Esophagus muscularis mucosa (tissue), 4 donors: ENCODE measurements around the gene RPUSD1. TPM values are rescaled to one million over a fixed set of nuclear protein-coding genes. Genes with fewer than 3 reads are reported as not detected.

Source experiments
- DNase-seq: peaks from one replicate; pipeline ENCODE4 v3.0.0-alpha.2; 2017; ENCODE audit errors: extremely low spot score
- H3K27ac ChIP-seq, 4 donors: fragments of 200-600 bp; sonication (generic); replicated peaks in 1 of 4; 1 replicate in 3 of 4; 2 replicates in 1 of 4; pipeline ENCODE4 v1.5.1; 2016 to 2019; ENCODE audit warnings: mild to moderate bottlenecking in 1 of 4
- H3K27me3 ChIP-seq, 4 donors: fragments of 200-600 bp; sonication (generic); one replicate each; pipeline versions ENCODE4 v1.5.1 to v1.6.0; 2016 to 2019
- H3K36me3 ChIP-seq, 4 donors: fragments of 200-600 bp; sonication (generic); one replicate each; pipeline ENCODE4 v1.5.1; 2016 to 2019
- H3K4me1 ChIP-seq, 4 donors: fragments of 200-600 bp; sonication (generic); one replicate each; pipeline ENCODE4 v1.5.1; 2016 to 2019
- H3K4me3 ChIP-seq, 4 donors: fragments of 200-600 bp; sonication (generic); 1 replicate in 2 of 4; 2 replicates in 2 of 4; pipeline ENCODE4 v1.5.1; 2016 to 2019; ENCODE audit warnings: mild to moderate bottlenecking in 4 of 4, moderate library complexity in 1 of 4
- H3K9me3 ChIP-seq, 4 donors: fragments of 200-600 bp; sonication (generic); 1 replicate in 3 of 4; 2 replicates in 1 of 4; pipeline ENCODE4 v1.5.1; 2016 to 2019
- EP300 ChIP-seq: sonication (generic); formaldehyde crosslinking; IDR thresholded peaks from one replicate; pipeline ENCODE4 v1.6.1; 2017; ENCODE audit warnings: antibody characterized with exemption
- POLR2A ChIP-seq: fragments of 450-650 bp; IDR thresholded peaks from one replicate; pipeline ENCODE4 v1.6.1; 2017; ENCODE audit warnings: antibody characterized with exemption, moderate library complexity, mild to moderate bottlenecking, low read depth
- POLR2AphosphoS5 ChIP-seq, 2 donors: sonication (generic); formaldehyde crosslinking; IDR thresholded peaks; one replicate each; pipeline ENCODE4 v1.6.1; 2017; ENCODE audit warnings: antibody characterized with exemption in 2 of 2
- WGBS: methylation state at CpG from one replicate; pipeline ENCODE4 v1.1.5; 2018; 5-methylcytosine and 5-hydroxymethylcytosine counted together
- intact Hi-C: fragments of 100-400 bp; cut with DNase I; formaldehyde crosslinking; loops from one replicate; pipeline ENCODE4 v1.15.1; 2023
- total RNA-seq, 4 donors: library from RNA; depleted of rRNA; stranded (reverse); fragments of >200 nt; gene quantifications; one replicate each; pipeline versions ENCODE4 v1.1.0 to v1.2.1, GENCODE V29; 2016
- TF ChIP-seq, protein P1 (sequence below), 3 experiments: fragments of 200-600 bp in 2 of 3; fragments of 450-650 bp in 1 of 3; sonication (generic) in 2 of 3; IDR thresholded peaks; one replicate each; pipeline ENCODE4 v1.5.1; 2017 to 2019; ENCODE audit warnings: antibody characterized with exemption in 3 of 3, mild to moderate bottlenecking in 2 of 3, moderate library complexity in 1 of 3

The RPUSD1 gene
- total RNA-seq, 4 donors from 2014 or later = 10.4 to 29.1 (median 20.4) TPM

DNA sequence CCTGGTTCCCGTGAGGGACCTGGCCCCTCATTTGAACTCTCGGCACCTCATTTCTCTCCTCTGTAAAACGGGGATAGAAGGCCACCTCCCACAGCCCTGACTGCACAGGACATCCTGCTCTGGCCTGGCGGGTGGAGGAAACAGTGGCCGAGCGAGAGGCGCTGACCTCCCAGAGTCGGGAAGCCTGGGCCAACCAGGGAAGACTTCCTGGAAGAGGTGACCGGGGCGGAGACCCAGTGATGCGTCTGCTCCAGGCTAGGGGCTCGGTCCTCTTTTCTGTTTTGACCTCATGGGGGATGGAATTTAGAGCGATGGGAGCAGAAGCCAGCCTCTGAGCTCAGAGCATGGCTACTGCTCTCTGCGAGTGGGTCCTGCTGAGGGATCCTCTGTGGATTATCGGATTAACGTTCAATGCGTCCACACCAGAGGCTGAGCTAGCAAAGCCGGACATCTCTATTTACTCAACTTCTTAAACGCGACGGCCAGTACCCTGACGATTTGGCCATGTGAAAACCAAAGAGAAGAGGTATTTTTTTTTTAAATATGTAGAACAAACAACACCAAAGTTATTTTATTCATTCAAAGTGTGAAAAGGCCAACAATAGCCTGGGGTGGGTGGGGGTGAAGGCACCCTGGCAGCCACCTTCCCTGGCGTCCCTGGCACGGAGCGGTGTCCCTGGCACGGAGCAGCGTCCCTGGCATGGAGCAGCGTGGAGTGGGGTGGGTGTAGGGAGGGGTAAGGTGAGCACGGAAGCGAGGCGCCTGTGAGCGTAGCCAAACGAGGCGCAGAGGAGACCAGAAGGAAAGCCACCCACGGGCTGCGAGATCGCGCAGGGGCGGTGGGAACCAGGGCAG lies 36.8 kb downstream of the RPUSD1 start:
- TF ChIP-seq EP300 (no peak), POLR2AphosphoS5 (IDR thresholded peaks at IDR 0.05) (no peak), POLR2A (no peak)
- TF ChIP-seq, protein P1, sequence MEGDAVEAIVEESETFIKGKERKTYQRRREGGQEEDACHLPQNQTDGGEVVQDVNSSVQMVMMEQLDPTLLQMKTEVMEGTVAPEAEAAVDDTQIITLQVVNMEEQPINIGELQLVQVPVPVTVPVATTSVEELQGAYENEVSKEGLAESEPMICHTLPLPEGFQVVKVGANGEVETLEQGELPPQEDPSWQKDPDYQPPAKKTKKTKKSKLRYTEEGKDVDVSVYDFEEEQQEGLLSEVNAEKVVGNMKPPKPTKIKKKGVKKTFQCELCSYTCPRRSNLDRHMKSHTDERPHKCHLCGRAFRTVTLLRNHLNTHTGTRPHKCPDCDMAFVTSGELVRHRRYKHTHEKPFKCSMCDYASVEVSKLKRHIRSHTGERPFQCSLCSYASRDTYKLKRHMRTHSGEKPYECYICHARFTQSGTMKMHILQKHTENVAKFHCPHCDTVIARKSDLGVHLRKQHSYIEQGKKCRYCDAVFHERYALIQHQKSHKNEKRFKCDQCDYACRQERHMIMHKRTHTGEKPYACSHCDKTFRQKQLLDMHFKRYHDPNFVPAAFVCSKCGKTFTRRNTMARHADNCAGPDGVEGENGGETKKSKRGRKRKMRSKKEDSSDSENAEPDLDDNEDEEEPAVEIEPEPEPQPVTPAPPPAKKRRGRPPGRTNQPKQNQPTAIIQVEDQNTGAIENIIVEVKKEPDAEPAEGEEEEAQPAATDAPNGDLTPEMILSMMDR (IDR thresholded peaks at IDR 0.05) = no peak
- Histone ChIP-seq H3K27me3 (peaks cover 0 to 21% (median 0%) of the 10 kb centered on the region in 4 donors), H3K9me3 (no peaks in the 10 kb centered on the region), H3K36me3 (no peaks in the 10 kb centered on the region), H3K4me1 (no peaks in the 10 kb centered on the region), H3K27ac (no peak overlapping the region), H3K4me3 (no peak overlapping the region)
- 77% methylated on average over 29 of the region's 39 CpGs for WGBS
- no peak for DNase-seq
- intact Hi-C loops = no loop called here

GRCh38 chr16:750485-750884 lies 37.7 kb downstream of the RPUSD1 start:
- TF ChIP-seq, protein P1 (IDR thresholded peaks at IDR 0.05) = no peak
- TF ChIP-seq POLR2AphosphoS5 (IDR thresholded peaks at IDR 0.05) = no peak
- no peak for TF ChIP-seq EP300
- no peak for TF ChIP-seq POLR2A
- no peak overlapping the region for H3K27ac ChIP-seq
- no peaks in the 10 kb centered on the region for H3K9me3 ChIP-seq
- peaks cover 0 to 21% (median 0%) of the 10 kb centered on the region in 4 donors for H3K27me3 ChIP-seq
- H3K36me3 ChIP-seq = no peaks in the 10 kb centered on the region
- WGBS = 50% methylated on average over 8 of the region's 9 CpGs
- intact Hi-C loops = no loop called here
- DNase-seq = no peak
- no peaks in the 10 kb centered on the region for H3K4me1 ChIP-seq
- H3K4me3 ChIP-seq = no peak overlapping the region

GRCh38 chr16:749010-749409 lies 39.2 kb downstream of the RPUSD1 start:
- H3K4me3 ChIP-seq = no peak overlapping the region
- no peaks in the 10 kb centered on the region for H3K9me3 ChIP-seq
- H3K36me3 ChIP-seq = no peaks in the 10 kb centered on the region
- no peaks in the 10 kb centered on the region for H3K4me1 ChIP-seq
- intact Hi-C loops = no loop called here
- 92% methylated on average over 6 of the region's 6 CpGs for WGBS
- TF ChIP-seq EP300 (no peak), POLR2AphosphoS5 (IDR thresholded peaks at IDR 0.05) (no peak), POLR2A (no peak)
- TF ChIP-seq, protein P1 (IDR thresholded peaks at IDR 0.05) = no peak
- no peak for DNase-seq
- H3K27me3 ChIP-seq = peaks cover 0 to 33% (median 0%) of the 10 kb centered on the region in 4 donors
- no peak overlapping the region for H3K27ac ChIP-seq

DNA sequence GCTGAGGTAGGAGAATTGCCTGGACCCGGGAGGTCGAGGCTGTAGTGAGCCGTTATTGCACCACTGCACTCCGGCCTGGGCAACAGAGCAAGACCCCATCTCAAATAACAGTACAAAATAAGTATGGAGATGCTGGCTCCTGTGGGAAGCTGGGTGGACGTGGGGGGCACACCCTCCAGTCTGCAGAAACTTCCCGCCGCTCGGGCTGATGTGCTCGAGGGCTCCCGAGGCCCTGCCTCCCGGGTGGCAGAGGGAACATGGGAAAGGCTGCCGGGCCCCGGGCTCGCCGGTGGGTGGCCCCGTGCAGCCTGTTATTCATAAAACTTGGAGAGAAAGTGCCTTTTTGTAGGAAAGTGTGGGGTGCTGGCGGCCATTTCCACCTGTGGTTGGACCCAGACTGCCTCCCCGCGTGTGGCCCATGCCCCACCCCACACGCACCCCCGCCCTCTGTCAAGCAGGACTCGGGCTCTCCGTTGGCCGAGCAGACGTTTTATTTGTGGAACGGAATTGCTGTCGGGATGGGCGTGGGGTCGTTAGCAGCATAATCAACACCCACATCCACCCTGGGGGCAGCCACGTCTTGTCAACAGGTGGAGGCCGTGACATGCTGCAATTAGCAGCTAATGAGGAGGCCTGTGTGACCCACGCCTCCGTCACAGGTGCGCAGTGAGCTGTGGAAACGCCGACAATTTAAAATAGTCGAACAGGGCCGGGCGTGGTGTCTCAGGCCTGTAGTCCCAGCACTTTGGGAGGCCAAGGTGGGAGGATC lies 40.0 kb downstream of the RPUSD1 start:
- intact Hi-C loops = no loop called here
- Histone ChIP-seq H3K36me3 (no peaks in the 10 kb centered on the region), H3K4me3 (no peak overlapping the region), H3K27me3 (peaks cover 0 to 40% (median 0%) of the 10 kb centered on the region in 4 donors), H3K4me1 (no peaks in the 10 kb centered on the region), H3K9me3 (no peaks in the 10 kb centered on the region), H3K27ac (no peak overlapping the region)
- TF ChIP-seq, protein P1 (IDR thresholded peaks at IDR 0.05) = no peak
- no peak for TF ChIP-seq EP300
- WGBS = 89% methylated on average over 39 of the region's 39 CpGs
- no peak for DNase-seq
